GM06990 (cell line): Measurements from ENCODE around the gene CCDC63.

ENCODE experiments used
- DNase-seq: peaks from one replicate; pipeline ENCODE4 v3.0.0-alpha.2; 2011; ENCODE audit not compliant: insufficient read length; ENCODE audit errors: extremely low read depth
- H3K27me3 ChIP-seq: replicated peaks from 2 replicates; pipeline ENCODE4 v1.6.0; 2011; ENCODE audit warnings: low read length; ENCODE audit not compliant: control insufficient read depth, insufficient read depth
- H3K36me3 ChIP-seq: 2 replicates; pipeline ENCODE4 v1.5.1; 2011; ENCODE audit warnings: low read length; ENCODE audit not compliant: control insufficient read depth, insufficient read depth
- H3K4me3 ChIP-seq: replicated peaks from 2 replicates; pipeline ENCODE4 v1.5.1; 2011; ENCODE audit warnings: low read depth, mild to moderate bottlenecking, control low read depth, low read length
- TF ChIP-seq, protein P1 (sequence below): IDR thresholded peaks from 2 replicates; pipeline ENCODE4 v1.5.1; 2011; ENCODE audit warnings: low read length, control low read depth, mild to moderate bottlenecking, inconsistent platforms; ENCODE audit not compliant: insufficient read depth, poor library complexity, severe bottlenecking

Gene CCDC63

GRCh38 chr12:110923692-110924334 lies 77.0 kb downstream of the CCDC63 start:
- H3K27me3 ChIP-seq: no peaks in the 10 kb centered on the region
- TF ChIP-seq, protein P1, sequence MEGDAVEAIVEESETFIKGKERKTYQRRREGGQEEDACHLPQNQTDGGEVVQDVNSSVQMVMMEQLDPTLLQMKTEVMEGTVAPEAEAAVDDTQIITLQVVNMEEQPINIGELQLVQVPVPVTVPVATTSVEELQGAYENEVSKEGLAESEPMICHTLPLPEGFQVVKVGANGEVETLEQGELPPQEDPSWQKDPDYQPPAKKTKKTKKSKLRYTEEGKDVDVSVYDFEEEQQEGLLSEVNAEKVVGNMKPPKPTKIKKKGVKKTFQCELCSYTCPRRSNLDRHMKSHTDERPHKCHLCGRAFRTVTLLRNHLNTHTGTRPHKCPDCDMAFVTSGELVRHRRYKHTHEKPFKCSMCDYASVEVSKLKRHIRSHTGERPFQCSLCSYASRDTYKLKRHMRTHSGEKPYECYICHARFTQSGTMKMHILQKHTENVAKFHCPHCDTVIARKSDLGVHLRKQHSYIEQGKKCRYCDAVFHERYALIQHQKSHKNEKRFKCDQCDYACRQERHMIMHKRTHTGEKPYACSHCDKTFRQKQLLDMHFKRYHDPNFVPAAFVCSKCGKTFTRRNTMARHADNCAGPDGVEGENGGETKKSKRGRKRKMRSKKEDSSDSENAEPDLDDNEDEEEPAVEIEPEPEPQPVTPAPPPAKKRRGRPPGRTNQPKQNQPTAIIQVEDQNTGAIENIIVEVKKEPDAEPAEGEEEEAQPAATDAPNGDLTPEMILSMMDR: no peak
- no peaks in the 10 kb centered on the region for H3K36me3 ChIP-seq
- DNase-seq: no peak
- no peak overlapping the region for H3K4me3 ChIP-seq

DNA sequence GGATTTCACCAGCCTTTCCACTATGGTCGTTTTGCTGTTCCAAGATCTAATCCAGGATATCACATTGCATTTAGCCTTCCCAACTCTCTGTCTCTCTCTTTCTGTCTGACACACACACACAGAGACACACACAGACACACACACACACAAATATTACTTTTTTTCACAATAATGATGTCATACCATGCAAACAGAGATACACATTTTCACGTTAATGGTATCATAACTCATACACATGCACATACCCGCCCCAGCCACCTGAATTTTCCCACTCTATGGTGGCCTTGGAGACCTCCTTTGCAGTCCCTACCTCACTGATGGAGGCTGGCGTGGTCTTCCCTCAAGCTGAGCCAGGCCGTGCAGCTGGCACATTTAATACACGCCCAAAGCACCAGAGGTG lies 80.8 kb downstream of the CCDC63 start:
- no peak for DNase-seq
- TF ChIP-seq, protein P1: no peak
- H3K27me3 ChIP-seq: no peaks in the 10 kb centered on the region
- no peak overlapping the region for H3K4me3 ChIP-seq
- no peaks in the 10 kb centered on the region for H3K36me3 ChIP-seq

DNA sequence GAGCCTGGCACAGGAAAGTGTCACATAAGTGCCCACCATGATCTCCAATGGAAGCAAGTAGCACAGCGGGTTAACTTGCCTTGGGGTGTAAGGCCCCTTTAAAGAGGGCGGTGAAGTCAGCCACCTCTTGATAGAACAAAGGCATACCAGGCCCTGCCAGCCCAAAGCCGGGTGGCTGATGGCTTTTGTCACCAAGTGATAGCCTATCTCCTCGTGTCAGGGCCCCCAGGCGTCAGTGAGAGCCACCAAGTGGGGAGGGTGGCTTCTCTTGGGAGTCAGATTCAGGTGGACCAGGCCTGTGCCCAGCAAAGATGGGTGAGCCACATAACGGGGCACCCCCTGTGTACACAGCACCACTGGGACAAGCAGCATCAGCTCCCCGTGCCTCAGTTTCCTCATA lies 81.9 kb downstream of the CCDC63 start:
- no peak for DNase-seq
- H3K36me3 ChIP-seq: no peaks in the 10 kb centered on the region
- no peaks in the 10 kb centered on the region for H3K27me3 ChIP-seq
- TF ChIP-seq, protein P1: no peak
- H3K4me3 ChIP-seq: no peak overlapping the region

DNA sequence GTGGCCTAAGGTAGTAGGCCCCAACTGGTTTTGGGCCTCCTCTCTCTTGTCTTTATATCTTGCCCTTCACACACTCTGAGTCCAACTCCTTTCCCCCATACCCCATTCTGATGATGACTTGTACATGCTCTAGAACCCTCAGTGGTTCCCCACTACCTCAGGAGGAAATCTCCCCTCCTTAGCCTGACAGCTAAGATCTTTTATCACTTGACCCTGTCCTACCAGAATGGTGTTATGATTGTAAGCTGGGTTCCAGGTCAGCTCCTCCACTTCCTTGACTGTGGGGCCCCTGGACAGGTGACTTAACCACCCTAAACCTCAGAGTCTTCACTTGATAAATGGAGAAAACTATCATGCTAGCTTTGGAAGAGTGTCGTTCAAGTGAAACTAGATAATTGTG lies 83.0 kb downstream of the CCDC63 start:
- TF ChIP-seq, protein P1: no peak
- DNase-seq: no peak
- H3K36me3 ChIP-seq: no peaks in the 10 kb centered on the region
- H3K27me3 ChIP-seq: no peaks in the 10 kb centered on the region
- no peak overlapping the region for H3K4me3 ChIP-seq

GRCh38 chr12:110930348-110931314 lies 83.8 kb downstream of the CCDC63 start:
- Histone ChIP-seq H3K27me3 (no peaks in the 10 kb centered on the region), H3K4me3 (no peak overlapping the region), H3K36me3 (no peaks in the 10 kb centered on the region)
- TF ChIP-seq, protein P1: no peak
- no peak for DNase-seq
